GM12878 (cell line): ENCODE data around the gene GRK5. TPM values are rescaled to one million over a fixed set of nuclear protein-coding genes. Genes with fewer than 3 reads are reported as not detected.

Source experiments
- ATAC-seq: fragments of 200-7000 bp; cut with Tn5 transposase; 3 replicates; pipeline ENCODE4 v1.9.1; 2020; ENCODE audit warnings: mild to moderate bottlenecking, moderate library complexity
- BruUV-seq: library from RNA; stranded (reverse); fragments of 400-500 nt; replicated peaks from 2 replicates; lab custom pipeline; 2021; lab: Mats Ljungman, UMichigan
- CTCF ChIA-PET: fragments of 300-600 bp; sonication (Branson Sonifier 250); formaldehyde crosslinking; extraction: SDS; loops from one replicate; lab custom pipeline; 2021; ENCODE audit warnings: inconsistent platforms; lab: Yijun Ruan, JAX
- POLR2A ChIA-PET: fragments of 350-600 bp; formaldehyde crosslinking; extraction: SDS; loops from one replicate; lab custom pipeline; 2021; ENCODE audit warnings: inconsistent platforms; lab: Charles Lee
- RAD21 ChIA-PET: fragments of 300-600 bp; sonication (Branson Sonifier 250); formaldehyde crosslinking; loops from one replicate; lab custom pipeline; 2023; ENCODE audit warnings: antibody characterized with exemption; ENCODE audit not compliant: unreplicated experiment; lab: Charles Lee
- SMC1A ChIA-PET: fragments of 300-600 bp; sonication (Branson Sonifier 250); formaldehyde crosslinking; loops from one replicate; lab custom pipeline; 2023; ENCODE audit not compliant: unreplicated experiment, uncharacterized antibody; lab: Charles Lee
- DNase-seq: peaks from one replicate; pipeline ENCODE4 v3.0.0-alpha.2; 2011; ENCODE audit warnings: low read depth, low spot score
- FAIRE-seq: peaks from 3 replicates; lab custom pipeline; 2011; peaks lifted over from hg19 to GRCh38; lab: Jason Lieb, UNC
- H2AFZ ChIP-seq: 2 replicates; pipeline ENCODE4 v1.6.0; 2011; ENCODE audit warnings: low read depth, low read length, control low read depth; ENCODE audit not compliant: control insufficient read depth
- H3K27ac ChIP-seq: 2 replicates; pipeline ENCODE4 v1.5.1; 2011; ENCODE audit warnings: control low read depth; ENCODE audit not compliant: control insufficient read depth, insufficient read depth
- H3K27me3 ChIP-seq, 2 experiments: replicated peaks in 1 of 2; 2 replicates each; pipeline versions ENCODE4 v1.6.0 to v1.6.1; 2011; ENCODE audit warnings: low read length in 1 of 2; ENCODE audit not compliant: control insufficient read depth in 2 of 2, insufficient read depth in 2 of 2
- H3K36me3 ChIP-seq, 2 experiments: 2 replicates each; pipeline ENCODE4 v1.5.1; 2011; ENCODE audit warnings: low read length in 1 of 2; ENCODE audit not compliant: control insufficient read depth in 2 of 2, insufficient read depth in 2 of 2
- H3K4me1 ChIP-seq: 2 replicates; pipeline ENCODE4 v1.6.1; 2011; ENCODE audit warnings: mild to moderate bottlenecking, low read length, moderate library complexity, mixed read lengths; ENCODE audit not compliant: control insufficient read depth, insufficient read depth
- H3K4me2 ChIP-seq: 2 replicates; pipeline ENCODE4 v1.6.0; 2011; ENCODE audit warnings: control low read depth; ENCODE audit not compliant: control insufficient read depth, insufficient read depth
- H3K4me3 ChIP-seq: fragments of 200-600 bp; sonication (generic); 2 replicates; pipeline ENCODE4 v1.5.1; 2016
- H3K79me2 ChIP-seq: 2 replicates; pipeline ENCODE4 v1.6.0; 2011; ENCODE audit warnings: low read length; ENCODE audit not compliant: control insufficient read depth, insufficient read depth
- H3K9ac ChIP-seq: 2 replicates; pipeline ENCODE4 v1.8.0; 2011; ENCODE audit warnings: low read length, control low read depth, mixed read lengths; ENCODE audit not compliant: control insufficient read depth, insufficient read depth
- H3K9me3 ChIP-seq: replicated peaks from 3 replicates; pipeline ENCODE4 v1.5.1; 2011; ENCODE audit warnings: mild to moderate bottlenecking, low read length; ENCODE audit not compliant: control insufficient read depth, insufficient read depth
- H4K20me1 ChIP-seq: 2 replicates; pipeline ENCODE4 v1.6.0; 2011; ENCODE audit not compliant: control insufficient read depth, insufficient read depth
- E2F8 ChIP-seq: fragments of 450-650 bp; IDR thresholded peaks from 2 replicates; pipeline ENCODE4 v1.6.1; 2018; ENCODE audit warnings: mild to moderate bottlenecking, low read depth, moderate library complexity; ENCODE audit not compliant: partially characterized antibody
- POLR2AphosphoS2 ChIP-seq: IDR thresholded peaks from 2 replicates; pipeline ENCODE4 v1.6.1; 2011; ENCODE audit warnings: low read depth, mild to moderate bottlenecking, low read length, improper control_type of control experiment, moderate library complexity
- ZNF207 ChIP-seq: fragments of 450-650 bp; IDR thresholded peaks from 2 replicates; pipeline ENCODE4 v1.6.1; 2014; ENCODE audit warnings: antibody characterized with exemption, mild to moderate bottlenecking, borderline replicate concordance
- WGBS: methylation state at CpG from one replicate; pipeline ENCODE4 v1.1.6; 2016; ENCODE audit warnings: low lambda C conversion rate; ENCODE audit not compliant: insufficient replicate concordance, insufficient coverage; ENCODE audit errors: missing lambda C conversion rate; 5-methylcytosine and 5-hydroxymethylcytosine counted together
- in situ Hi-C: fragments of 300-500 bp; cut with MboI; formaldehyde crosslinking; loops from 9 replicates; pipeline ENCODE4 v1.14.3; 2018; ENCODE audit warnings: mixed read lengths
- intact Hi-C: fragments of 100-400 bp; cut with micrococcal nuclease; formaldehyde crosslinking; loops from one replicate; pipeline ENCODE4 v1.14.2; 2022; ENCODE audit not compliant: unreplicated experiment
- polyA plus RNA-seq, 11 experiments: library from polyadenylated mRNA; depleted of rRNA in 4 of 11; unstranded in 6 of 11; stranded (reverse) in 5 of 11; fragments of >200 nt; fragmentation: Nextera tagmentation in 4 of 11; fragmentation: Illumina TruSeq in 1 of 11; extraction: Ambion mirVana in 4 of 11; extraction: Trizol in 1 of 11; gene quantifications; 1 replicate in 1 of 11; 2 replicates in 10 of 11; pipeline versions ENCODE4 v1.2.1 to v1.2.3, GENCODE V29; 2011 to 2016; ENCODE audit warnings: inconsistent platforms in 2 of 11, missing spikeins in 2 of 11, low read depth in 1 of 11
- total RNA-seq, 4 experiments: library from RNA; depleted of rRNA in 3 of 4; stranded (reverse); fragments of >200 nt in 3 of 4; fragmentation: Illumina TruSeq in 1 of 4; extraction: Trizol in 1 of 4; gene quantifications; 2 replicates each; pipeline versions ENCODE4 v1.2.1 to v1.2.3, GENCODE V29; 2013 to 2021

The GRK5 gene
- total and polyA plus RNA-seq, 10 of the 15 experiments (the other 5 are each of a cell fraction or from before 2014, with no cell fraction given) = 0.11 to 22.1 (median 10.0) TPM

- POLR2A ChIA-PET = no interaction called here
- RAD21 ChIA-PET = no interaction called here
Measured at GRCh38 chr10:119481781-119482426, 274.5 kb downstream of the GRK5 start.

More at GRCh38 chr10:119481781-119482426, 274.5 kb downstream of the GRK5 start:
- ChIA-PET SMC1A (no interaction called here), CTCF (no interaction called here)
- TF ChIP-seq ZNF207 (no peak), POLR2AphosphoS2 (no peak), E2F8 (no peak)
- ATAC-seq (no peak), DNase-seq (no peak), FAIRE-seq (no peak)
- in situ Hi-C loops (no loop called here), intact Hi-C loops (no loop called here)
- H3K27ac ChIP-seq = no peak overlapping the region
- H3K36me3 ChIP-seq = no peaks in the 10 kb centered on the region
- H3K9me3 ChIP-seq = no peaks in the 10 kb centered on the region
- no peak overlapping the region for H3K9ac ChIP-seq
- H2AFZ ChIP-seq = no peak overlapping the region
- H3K27me3 ChIP-seq = no peaks in the 10 kb centered on the region
- H4K20me1 ChIP-seq = no peaks in the 10 kb centered on the region
- no peak overlapping the region for H3K4me3 ChIP-seq
- no peak overlapping the region for H3K4me2 ChIP-seq
- WGBS = 78% methylated on average over 12 of the region's 12 CpGs
- H3K4me1 ChIP-seq = peaks cover 24% of the 10 kb centered on the region
- H3K79me2 ChIP-seq = no peaks in the 10 kb centered on the region
- BruUV-seq = no TSS peak
